Measurements from ENCODE around the gene IFNL2. TPM values are rescaled to one million over a fixed set of nuclear protein-coding genes. Genes with fewer than 3 reads are reported as not detected.

IFNL2 gene
- total and polyA plus RNA-seq, 9 donors, result not detected

DNA sequence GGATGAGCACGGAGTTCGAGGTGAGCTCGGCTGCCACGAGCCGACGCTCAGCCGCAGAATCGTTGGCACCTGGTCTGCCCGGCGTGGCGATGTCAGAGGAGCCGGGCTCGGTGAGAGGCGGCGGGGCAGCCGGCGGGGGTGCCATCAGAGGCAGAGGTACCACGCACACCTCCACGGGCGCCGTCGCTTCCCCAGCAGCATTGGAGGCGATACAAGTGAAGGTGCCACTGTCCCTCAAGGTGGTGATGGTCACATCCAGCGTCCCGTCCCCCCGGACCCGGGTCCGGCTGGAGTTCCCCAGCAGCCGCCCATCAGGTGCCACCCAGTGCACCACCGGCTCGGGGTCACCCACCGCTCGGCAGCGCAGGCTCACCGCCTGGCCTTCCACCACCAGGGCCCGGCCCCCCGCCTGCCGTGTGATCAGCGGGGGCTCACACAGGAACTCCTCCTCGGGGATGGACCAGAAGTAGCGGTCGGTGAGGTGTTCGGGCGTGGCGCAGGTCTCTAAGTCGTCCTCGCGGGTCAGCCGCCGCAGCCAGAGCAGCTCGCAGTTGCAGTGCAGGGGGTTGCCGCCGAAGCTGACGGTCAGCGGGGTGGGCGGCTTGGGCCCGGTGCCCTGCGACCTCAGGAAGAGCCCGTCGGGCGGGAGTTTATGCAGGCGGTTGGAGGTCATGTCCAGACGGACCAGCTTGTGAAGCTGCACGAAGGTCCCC is 46.0 kb downstream of the IFNL2 start:
- no peaks in the 10 kb centered on the region for H3K27me3 ChIP-seq
- no peak for TF ChIP-seq EP300 (IDR thresholded peaks at IDR 0.05)
- TF ChIP-seq, protein P1, sequence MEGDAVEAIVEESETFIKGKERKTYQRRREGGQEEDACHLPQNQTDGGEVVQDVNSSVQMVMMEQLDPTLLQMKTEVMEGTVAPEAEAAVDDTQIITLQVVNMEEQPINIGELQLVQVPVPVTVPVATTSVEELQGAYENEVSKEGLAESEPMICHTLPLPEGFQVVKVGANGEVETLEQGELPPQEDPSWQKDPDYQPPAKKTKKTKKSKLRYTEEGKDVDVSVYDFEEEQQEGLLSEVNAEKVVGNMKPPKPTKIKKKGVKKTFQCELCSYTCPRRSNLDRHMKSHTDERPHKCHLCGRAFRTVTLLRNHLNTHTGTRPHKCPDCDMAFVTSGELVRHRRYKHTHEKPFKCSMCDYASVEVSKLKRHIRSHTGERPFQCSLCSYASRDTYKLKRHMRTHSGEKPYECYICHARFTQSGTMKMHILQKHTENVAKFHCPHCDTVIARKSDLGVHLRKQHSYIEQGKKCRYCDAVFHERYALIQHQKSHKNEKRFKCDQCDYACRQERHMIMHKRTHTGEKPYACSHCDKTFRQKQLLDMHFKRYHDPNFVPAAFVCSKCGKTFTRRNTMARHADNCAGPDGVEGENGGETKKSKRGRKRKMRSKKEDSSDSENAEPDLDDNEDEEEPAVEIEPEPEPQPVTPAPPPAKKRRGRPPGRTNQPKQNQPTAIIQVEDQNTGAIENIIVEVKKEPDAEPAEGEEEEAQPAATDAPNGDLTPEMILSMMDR (IDR thresholded peaks at IDR 0.05), result no peak
- WGBS, 3 donors, result 93% methylated on average over 62 to 64 of the region's 64 CpGs
- H3K9me3 ChIP-seq, result no peaks in the 10 kb centered on the region
- H3K36me3 ChIP-seq, result no peaks in the 10 kb centered on the region
- no peak for DNase-seq
- H3K4me1 ChIP-seq (ENCODE audit: insufficient read depth), result no peaks in the 10 kb centered on the region
- intact Hi-C loops (cut with DNase I), result no loop called here
- no peak overlapping the region for H3K27ac ChIP-seq
- no peak overlapping the region for H3K4me3 ChIP-seq

- DNase-seq, result no peak
- peaks cover 4% of the 10 kb centered on the region for H3K4me1 ChIP-seq (ENCODE audit: insufficient read depth)
- no peaks in the 10 kb centered on the region for H3K36me3 ChIP-seq
- TF ChIP-seq, protein P1 (IDR thresholded peaks at IDR 0.05), result no peak
- TF ChIP-seq EP300 (IDR thresholded peaks at IDR 0.05) (no peak), POLR2A (IDR thresholded peaks at IDR 0.05) (no peak)
- no peaks in the 10 kb centered on the region for H3K27me3 ChIP-seq
- no peak overlapping the region for H3K27ac ChIP-seq
- H3K9me3 ChIP-seq, result no peaks in the 10 kb centered on the region
- no peak overlapping the region for H3K4me3 ChIP-seq
- 93 to 97% (median 95%) methylated on average over 1 of the region's 1 CpG for WGBS, 3 donors
- intact Hi-C loops (cut with DNase I), result no loop called here
Observed at GRCh38 chr19:39315933-39316332, 47.7 kb downstream of the IFNL2 start.

- Histone ChIP-seq H3K36me3 (no peaks in the 10 kb centered on the region), H3K4me1 (ENCODE audit: insufficient read depth) (peaks cover 6% of the 10 kb centered on the region), H3K4me3 (no peak overlapping the region), H3K27ac (no peak overlapping the region), H3K27me3 (no peaks in the 10 kb centered on the region), H3K9me3 (no peaks in the 10 kb centered on the region)
- TF ChIP-seq, protein P1 (IDR thresholded peaks at IDR 0.05), result no peak
- TF ChIP-seq POLR2A (IDR thresholded peaks at IDR 0.05) (no peak), EP300 (IDR thresholded peaks at IDR 0.05) (no peak)
- no peak for DNase-seq
- 90 to 92% (median 91%) methylated on average over 12 of the region's 12 CpGs for WGBS, 3 donors
- intact Hi-C loops (cut with DNase I), result no loop called here
Observed at GRCh38 chr19:39316627-39317321, 48.6 kb downstream of the IFNL2 start.

GRCh38 chr19:39317476-39317875 is 49.3 kb downstream of the IFNL2 start:
- no peak overlapping the region for H3K4me3 ChIP-seq
- no peak overlapping the region for H3K27ac ChIP-seq
- peaks cover 6% of the 10 kb centered on the region for H3K4me1 ChIP-seq (ENCODE audit: insufficient read depth)
- no peak for DNase-seq
- H3K36me3 ChIP-seq, result no peaks in the 10 kb centered on the region
- H3K9me3 ChIP-seq, result no peaks in the 10 kb centered on the region
- intact Hi-C loops (cut with DNase I), result no loop called here
- 90 to 95% (median 92%) methylated on average over 4 of the region's 4 CpGs for WGBS, 3 donors
- no peaks in the 10 kb centered on the region for H3K27me3 ChIP-seq
- TF ChIP-seq EP300 (IDR thresholded peaks at IDR 0.05) (no peak), POLR2A (IDR thresholded peaks at IDR 0.05) (no peak)
- TF ChIP-seq, protein P1 (IDR thresholded peaks at IDR 0.05), result no peak
